Activated T-cell treated with anti-CD3 and anti-CD28 coated beads, Interleukin-2, amount 50 U/mL, for 72 hours (primary cell): ENCODE data around the gene SMOC2. TPM values are rescaled to one million over a fixed set of nuclear protein-coding genes. Genes with fewer than 3 reads are reported as not detected.
"Not testable (repeated sequence)": the region's sequence is repeated elsewhere in the genome, so short reads cannot be mapped to it uniquely, and the experiment has no call there.

Source experiments
- ATAC-seq, 2 donors: fragments of 150-1000 bp; cut with Tn5 transposase; replicated peaks in 1 of 2; 2 replicates each; pipeline ENCODE4 v1.10.0; 2021; ENCODE audit warnings: moderate library complexity in 2 of 2, mild to moderate bottlenecking in 1 of 2
- DNase-seq, 2 donors: peaks; one replicate each; pipeline ENCODE4 v3.0.0; 2021 to 2022; ENCODE audit warnings: mixed read lengths in 1 of 2
- H3K27ac Mint-ChIP-seq: one replicate; pipeline ENCODE4 v1.8.0; 2022; ENCODE audit warnings: mild to moderate bottlenecking, moderate library complexity, mixed read lengths
- H3K27me3 Mint-ChIP-seq: one replicate; pipeline ENCODE4 v1.8.0; 2022; ENCODE audit warnings: low read depth, mixed read lengths
- H3K36me3 Mint-ChIP-seq, 2 donors: one replicate each; pipeline ENCODE4 v1.8.0; 2022; ENCODE audit warnings: mixed read lengths in 2 of 2, mild to moderate bottlenecking in 1 of 2; ENCODE audit not compliant: insufficient read depth in 2 of 2
- H3K4me1 Mint-ChIP-seq: one replicate; pipeline ENCODE4 v1.8.0; 2022; ENCODE audit warnings: low read depth, mixed read lengths
- H3K4me3 Mint-ChIP-seq, 2 donors: one replicate each; pipeline ENCODE4 v1.8.0; 2022; ENCODE audit warnings: mild to moderate bottlenecking in 2 of 2, mixed read lengths in 2 of 2, moderate library complexity in 2 of 2
- H3K9me3 Mint-ChIP-seq, 2 donors: one replicate each; pipeline ENCODE4 v1.8.0; 2022; ENCODE audit warnings: mixed read lengths in 2 of 2
- total RNA-seq, 2 donors: library from RNA; stranded (reverse); gene quantifications; one replicate each; pipeline ENCODE4 v1.2.3, GENCODE V29; 2022

The SMOC2 gene
- total RNA-seq, 2 donors from 2014 or later = not detected

GRCh38 chr6:168526841-168527281 lies 85.9 kb downstream of the SMOC2 start:
- H3K27me3 Mint-ChIP-seq = no peaks in the 10 kb centered on the region
- no peaks in the 10 kb centered on the region for H3K9me3 Mint-ChIP-seq
- ATAC-seq (no peak), DNase-seq (no peak)
- H3K4me1 Mint-ChIP-seq = no peaks in the 10 kb centered on the region
- H3K4me3 Mint-ChIP-seq = no peak overlapping the region
- no peak overlapping the region for H3K27ac Mint-ChIP-seq
- no peaks in the 10 kb centered on the region for H3K36me3 Mint-ChIP-seq

GRCh38 chr6:168527451-168528210 lies 86.6 kb downstream of the SMOC2 start:
- Mint-ChIP-seq H3K27me3 (no peaks in the 10 kb centered on the region), H3K9me3 (no peaks in the 10 kb centered on the region), H3K36me3 (no peaks in the 10 kb centered on the region), H3K4me3 (no peak overlapping the region), H3K4me1 (no peaks in the 10 kb centered on the region), H3K27ac (no peak overlapping the region)
- ATAC-seq (no peak), DNase-seq (no peak)

- DNase-seq (no peak), ATAC-seq (no peak)
- H3K4me3 Mint-ChIP-seq = no peak overlapping the region
- H3K4me1 Mint-ChIP-seq = no peaks in the 10 kb centered on the region
- H3K27ac Mint-ChIP-seq = no peak overlapping the region
- H3K9me3 Mint-ChIP-seq = no peaks in the 10 kb centered on the region
- no peaks in the 10 kb centered on the region for H3K36me3 Mint-ChIP-seq
- H3K27me3 Mint-ChIP-seq = no peaks in the 10 kb centered on the region
Observed at GRCh38 chr6:168528474-168529095, 87.6 kb downstream of the SMOC2 start.

- no peak for DNase-seq
- ATAC-seq = no peak
- no peak overlapping the region for H3K27ac Mint-ChIP-seq
- no peaks in the 10 kb centered on the region for H3K4me1 Mint-ChIP-seq
- H3K27me3 Mint-ChIP-seq = no peaks in the 10 kb centered on the region
- no peaks in the 10 kb centered on the region for H3K9me3 Mint-ChIP-seq
- no peaks in the 10 kb centered on the region for H3K36me3 Mint-ChIP-seq
- no peak overlapping the region for H3K4me3 Mint-ChIP-seq
Observed at GRCh38 chr6:168529214-168529613, 88.2 kb downstream of the SMOC2 start.

GRCh38 chr6:168530653-168531071 lies 89.7 kb downstream of the SMOC2 start:
- no peak overlapping the region for H3K27ac Mint-ChIP-seq
- no peak for ATAC-seq
- H3K27me3 Mint-ChIP-seq = no peaks in the 10 kb centered on the region
- H3K36me3 Mint-ChIP-seq = no peaks in the 10 kb centered on the region
- H3K4me3 Mint-ChIP-seq = no peak overlapping the region
- DNase-seq = no peak
- H3K4me1 Mint-ChIP-seq = no peaks in the 10 kb centered on the region
- no peaks in the 10 kb centered on the region for H3K9me3 Mint-ChIP-seq

GRCh38 chr6:168532070-168532469 lies 91.1 kb downstream of the SMOC2 start:
- H3K27ac Mint-ChIP-seq = no peak overlapping the region
- no peaks in the 10 kb centered on the region for H3K36me3 Mint-ChIP-seq
- no peaks in the 10 kb centered on the region for H3K27me3 Mint-ChIP-seq
- H3K4me1 Mint-ChIP-seq = no peaks in the 10 kb centered on the region
- DNase-seq = no peak
- H3K4me3 Mint-ChIP-seq = no peak overlapping the region
- H3K9me3 Mint-ChIP-seq = no peaks in the 10 kb centered on the region
- ATAC-seq = no peak

- Mint-ChIP-seq H3K4me3 (no peak overlapping the region), H3K27me3 (no peaks in the 10 kb centered on the region), H3K36me3 (no peaks in the 10 kb centered on the region), H3K27ac (no peak overlapping the region), H3K9me3 (no peaks in the 10 kb centered on the region), H3K4me1 (no peaks in the 10 kb centered on the region)
- ATAC-seq (no peak), DNase-seq (no peak)
Observed at GRCh38 chr6:168533414-168533813, 92.4 kb downstream of the SMOC2 start.

- ATAC-seq (no peak), DNase-seq (no peak)
- no peak overlapping the region for H3K4me3 Mint-ChIP-seq
Observed at GRCh38 chr6:168534265-168534664, 93.3 kb downstream of the SMOC2 start.

GRCh38 chr6:168535711-168536110 lies 94.7 kb downstream of the SMOC2 start:
- no peak for ATAC-seq
- no peaks in the 10 kb centered on the region for H3K4me1 Mint-ChIP-seq

More at GRCh38 chr6:168534265-168534664, 93.3 kb downstream of the SMOC2 start:
- no peaks in the 10 kb centered on the region for H3K9me3 Mint-ChIP-seq
- no peaks in the 10 kb centered on the region for H3K27me3 Mint-ChIP-seq
- no peaks in the 10 kb centered on the region for H3K4me1 Mint-ChIP-seq
- H3K36me3 Mint-ChIP-seq = no peaks in the 10 kb centered on the region
- no peak overlapping the region for H3K27ac Mint-ChIP-seq

GRCh38 chr6:168536196-168536595 lies 95.2 kb downstream of the SMOC2 start:
- ATAC-seq = no peak
- no peak for DNase-seq
- Mint-ChIP-seq H3K4me3 (no peak overlapping the region), H3K36me3 (no peaks in the 10 kb centered on the region), H3K9me3 (no peaks in the 10 kb centered on the region), H3K4me1 (no peaks in the 10 kb centered on the region), H3K27ac (no peak overlapping the region), H3K27me3 (peaks cover 8% of the 10 kb centered on the region)

More at GRCh38 chr6:168535711-168536110, 94.7 kb downstream of the SMOC2 start:
- Mint-ChIP-seq H3K27ac (no peak overlapping the region), H3K9me3 (no peaks in the 10 kb centered on the region), H3K4me3 (no peak overlapping the region), H3K27me3 (peaks cover 3% of the 10 kb centered on the region), H3K36me3 (no peaks in the 10 kb centered on the region)
- DNase-seq = no peak

- ATAC-seq (no peak), DNase-seq (no peak)
- H3K27ac Mint-ChIP-seq = no peak overlapping the region
- H3K4me3 Mint-ChIP-seq = no peak overlapping the region
- no peaks in the 10 kb centered on the region for H3K36me3 Mint-ChIP-seq
- H3K27me3 Mint-ChIP-seq = peaks cover 12% of the 10 kb centered on the region
- H3K4me1 Mint-ChIP-seq = no peaks in the 10 kb centered on the region
- no peaks in the 10 kb centered on the region for H3K9me3 Mint-ChIP-seq
Observed at GRCh38 chr6:168536665-168537539, 95.9 kb downstream of the SMOC2 start.

- DNase-seq (no peak), ATAC-seq (no peak)
- Mint-ChIP-seq H3K4me1 (no peaks in the 10 kb centered on the region), H3K36me3 (no peaks in the 10 kb centered on the region), H3K27ac (no peak overlapping the region), H3K4me3 (no peak overlapping the region), H3K27me3 (peaks cover 12% of the 10 kb centered on the region), H3K9me3 (no peaks in the 10 kb centered on the region)
Observed at GRCh38 chr6:168537540-168537884, 96.5 kb downstream of the SMOC2 start.

GRCh38 chr6:168538188-168538891 lies 97.4 kb downstream of the SMOC2 start:
- not testable (repeated sequence) for H3K9me3 Mint-ChIP-seq, ATAC-seq, H3K27ac Mint-ChIP-seq, DNase-seq, H3K4me3 Mint-ChIP-seq, H3K36me3 Mint-ChIP-seq, H3K4me1 Mint-ChIP-seq
- H3K27me3 Mint-ChIP-seq = peaks cover 12% of the 10 kb centered on the region
